ENCODE results near the gene TSHZ2. TPM values are rescaled to one million over a fixed set of nuclear protein-coding genes. Genes with fewer than 3 reads are reported as not detected.
"Not testable (repeated sequence)": the region's sequence is repeated elsewhere in the genome, so short reads cannot be mapped to it uniquely, and the experiment has no call there.

The TSHZ2 gene
- total RNA-seq, 5 donors from 2014 or later (not counting 1 experiment from before 2014, with no cell fraction given), result 20.2 to 42.9 (median 25.8) TPM

DNA sequence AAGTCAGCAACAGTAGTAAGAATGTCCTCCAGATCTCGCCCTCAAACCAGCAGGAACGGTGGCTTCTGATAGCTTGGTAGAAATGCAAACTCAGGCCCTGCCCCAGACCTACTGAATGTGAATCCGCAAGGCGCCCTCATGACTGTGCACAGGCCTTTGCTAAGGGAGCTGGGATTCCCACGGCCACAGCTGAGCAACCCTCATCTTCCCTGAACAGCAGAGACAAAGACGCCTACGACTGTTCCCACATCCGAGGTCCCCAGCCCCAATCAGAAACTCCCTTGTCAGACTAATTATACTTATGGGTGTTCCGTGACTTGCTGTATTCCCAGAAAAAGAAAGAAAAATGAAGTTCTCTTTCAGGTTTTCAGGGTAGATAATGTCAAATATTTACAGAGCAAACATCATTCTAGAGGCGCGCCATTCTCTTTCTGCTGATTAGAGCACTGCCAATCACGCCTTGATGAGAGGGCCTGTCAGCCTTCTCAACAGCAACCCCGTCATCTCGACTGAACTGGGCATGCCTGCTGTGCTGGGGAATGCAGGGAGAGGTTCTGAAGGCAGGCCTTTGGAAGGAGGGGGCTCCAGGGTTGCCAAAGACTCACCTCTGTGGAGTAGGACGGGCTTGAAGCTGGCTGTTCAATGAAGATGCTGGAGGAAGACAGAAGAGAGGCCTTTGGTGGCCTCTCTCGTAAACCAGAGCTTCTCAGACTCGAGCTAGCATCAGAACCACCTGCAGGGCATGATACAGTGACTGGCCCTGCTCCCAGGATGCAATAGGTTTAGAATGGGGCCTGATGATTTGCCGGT lies 541.5 kb downstream of the TSHZ2 start:
- ATAC-seq (replicated peaks in 1 of 4) (no peak), DNase-seq (no peak)
- Histone ChIP-seq H3K9me3 (no peaks in the 10 kb centered on the region), H3K4me1 (ENCODE audit: control insufficient read depth in 1 of 2, extremely low read depth in 1 of 2, insufficient read depth in 2 of 2, low read length in 2 of 2) (no peaks in the 10 kb centered on the region), H3K36me3 (ENCODE audit: control insufficient read depth in 2 of 2, extremely low read depth in 1 of 2, insufficient read depth in 1 of 2, low read length in 1 of 2) (no peaks in the 10 kb centered on the region), H3K4me3 (ENCODE audit: control insufficient read depth in 1 of 2, extremely low read depth in 1 of 2, low read length in 1 of 2) (no peak overlapping the region), H3K27ac (ENCODE audit: low read length) (no peak overlapping the region), H3K27me3 (replicated peaks in 1 of 2; ENCODE audit: control insufficient read depth in 2 of 2, extremely low read depth in 1 of 2, insufficient read depth in 2 of 2, low read length in 1 of 2) (peaks cover 0 to 4% of the 10 kb centered on the region in 2 experiments)
- POLR2A ChIA-PET, result no interaction called here
- Mint-ChIP-seq H3K36me3 (no peaks in the 10 kb centered on the region), H3K9me3 (no peaks in the 10 kb centered on the region), H3K4me1 (no peaks in the 10 kb centered on the region), H3K27ac (no peak overlapping the region), H3K4me3 (no peak overlapping the region), H3K27me3 (no peaks in the 10 kb centered on the region)
- CTCF ChIA-PET, result interaction anchor here (0.6 to 0.7 kb wide), 3 partner anchors 10 to 840 kb away, joined by 4 to 5 read pairs (median 4); no protein-coding TSS in a partner anchor
- WGBS (ENCODE audit: insufficient coverage), result 75% methylated on average over 12 of the region's 18 CpGs

DNA sequence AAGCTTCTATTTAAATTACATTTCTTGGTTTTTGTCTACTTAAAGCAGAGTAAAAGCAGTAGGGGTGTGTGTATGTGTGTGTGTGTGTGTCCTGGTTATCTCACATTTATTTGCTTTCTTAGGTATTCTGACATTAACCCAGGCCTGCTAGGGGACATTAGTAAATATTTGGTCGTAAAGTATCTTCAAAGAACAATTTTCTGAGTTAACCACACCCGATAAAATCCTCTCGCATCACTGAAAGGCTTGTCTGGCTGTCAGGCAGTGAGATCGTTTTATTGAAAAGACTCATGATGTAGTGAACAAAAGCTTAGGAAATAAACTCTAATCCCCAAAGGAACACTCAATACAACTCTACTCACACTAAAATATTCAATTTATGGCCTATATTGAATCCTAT lies 543.6 kb downstream of the TSHZ2 start:
- ATAC-seq (replicated peaks in 1 of 4), result no peak
- no peaks in the 10 kb centered on the region for H3K27me3 Mint-ChIP-seq

DNA sequence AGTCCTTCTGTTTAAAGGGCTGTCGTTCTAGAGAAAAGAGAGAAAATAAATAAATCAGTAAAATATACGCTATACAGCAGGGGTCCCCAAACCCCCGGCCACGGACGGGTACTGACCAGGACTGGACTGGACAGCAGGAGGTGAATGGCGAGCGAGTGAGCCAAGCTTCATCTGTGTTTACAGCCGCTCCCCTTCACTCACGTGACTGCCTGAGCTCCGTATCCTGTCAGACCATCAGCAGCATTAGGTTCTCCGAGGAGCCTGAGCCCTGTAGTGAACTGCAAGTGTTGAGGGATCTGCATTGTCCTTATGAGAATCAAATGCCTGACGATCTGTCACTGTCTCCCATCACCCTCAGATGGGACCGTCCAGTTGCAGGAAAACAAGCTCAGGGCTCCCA lies 545.0 kb downstream of the TSHZ2 start:
- Histone ChIP-seq H3K4me3 (ENCODE audit: control insufficient read depth in 1 of 2, extremely low read depth in 1 of 2, low read length in 1 of 2) (no peak overlapping the region), H3K4me1 (ENCODE audit: control insufficient read depth in 1 of 2, extremely low read depth in 1 of 2, insufficient read depth in 2 of 2, low read length in 2 of 2) (no peaks in the 10 kb centered on the region), H3K9me3 (no peaks in the 10 kb centered on the region), H3K27ac (ENCODE audit: low read length) (no peak overlapping the region), H3K27me3 (replicated peaks in 1 of 2; ENCODE audit: control insufficient read depth in 2 of 2, extremely low read depth in 1 of 2, insufficient read depth in 2 of 2, low read length in 1 of 2) (peaks cover 0 to 7% of the 10 kb centered on the region in 2 experiments), H3K36me3 (ENCODE audit: control insufficient read depth in 2 of 2, extremely low read depth in 1 of 2, insufficient read depth in 1 of 2, low read length in 1 of 2) (no peaks in the 10 kb centered on the region)
- Mint-ChIP-seq H3K4me1 (no peaks in the 10 kb centered on the region), H3K4me3 (no peak overlapping the region), H3K9me3 (no peaks in the 10 kb centered on the region), H3K27me3 (no peaks in the 10 kb centered on the region), H3K36me3 (no peaks in the 10 kb centered on the region), H3K27ac (no peak overlapping the region)
- DNase-seq, result no peak
- ATAC-seq (replicated peaks in 1 of 4), result no peak
- POLR2A ChIA-PET, result no interaction called here
- CTCF ChIA-PET, result no interaction called here
- WGBS (ENCODE audit: insufficient coverage), result 80% methylated on average over 9 of the region's 13 CpGs

More for the DNA sequence above, 543.6 kb downstream of the TSHZ2 start:
- H3K9me3 Mint-ChIP-seq, result no peaks in the 10 kb centered on the region
- Histone ChIP-seq H3K4me1 (ENCODE audit: control insufficient read depth in 1 of 2, extremely low read depth in 1 of 2, insufficient read depth in 2 of 2, low read length in 2 of 2) (no peaks in the 10 kb centered on the region), H3K4me3 (ENCODE audit: control insufficient read depth in 1 of 2, extremely low read depth in 1 of 2, low read length in 1 of 2) (no peak overlapping the region), H3K36me3 (ENCODE audit: control insufficient read depth in 2 of 2, extremely low read depth in 1 of 2, insufficient read depth in 1 of 2, low read length in 1 of 2) (no peaks in the 10 kb centered on the region), H3K9me3 (no peaks in the 10 kb centered on the region), H3K27me3 (replicated peaks in 1 of 2; ENCODE audit: control insufficient read depth in 2 of 2, extremely low read depth in 1 of 2, insufficient read depth in 2 of 2, low read length in 1 of 2) (peaks cover 0 to 4% of the 10 kb centered on the region in 2 experiments), H3K27ac (ENCODE audit: low read length) (no peak overlapping the region)
- WGBS (ENCODE audit: insufficient coverage), result no CpG with 5 or more reads among the region's 4 CpGs
- ChIA-PET POLR2A (no interaction called here), CTCF (no interaction called here)
- no peak for DNase-seq
- H3K4me3 Mint-ChIP-seq, result no peak overlapping the region
- no peaks in the 10 kb centered on the region for H3K4me1 Mint-ChIP-seq
- H3K36me3 Mint-ChIP-seq, result no peaks in the 10 kb centered on the region
- no peak overlapping the region for H3K27ac Mint-ChIP-seq

GRCh38 chr20:53521421-53521820 lies 549.3 kb downstream of the TSHZ2 start:
- POLR2A ChIA-PET; H3K4me3 Mint-ChIP-seq; H3K9me3 Mint-ChIP-seq; H3K27ac ChIP-seq (ENCODE audit: low read length); H3K4me1 ChIP-seq (ENCODE audit: control insufficient read depth in 1 of 2, extremely low read depth in 1 of 2, insufficient read depth in 2 of 2, low read length in 2 of 2); H3K4me3 ChIP-seq (ENCODE audit: control insufficient read depth in 1 of 2, extremely low read depth in 1 of 2, low read length in 1 of 2); H3K36me3 Mint-ChIP-seq; H3K9me3 ChIP-seq; H3K27me3 Mint-ChIP-seq; H3K4me1 Mint-ChIP-seq; ATAC-seq (replicated peaks in 1 of 4); H3K27ac Mint-ChIP-seq; CTCF ChIA-PET; DNase-seq; H3K27me3 ChIP-seq (replicated peaks in 1 of 2; ENCODE audit: control insufficient read depth in 2 of 2, extremely low read depth in 1 of 2, insufficient read depth in 2 of 2, low read length in 1 of 2); H3K36me3 ChIP-seq (ENCODE audit: control insufficient read depth in 2 of 2, extremely low read depth in 1 of 2, insufficient read depth in 1 of 2, low read length in 1 of 2): not testable (repeated sequence)
- WGBS (ENCODE audit: insufficient coverage), result no CpG with 5 or more reads among the region's 5 CpGs

DNA sequence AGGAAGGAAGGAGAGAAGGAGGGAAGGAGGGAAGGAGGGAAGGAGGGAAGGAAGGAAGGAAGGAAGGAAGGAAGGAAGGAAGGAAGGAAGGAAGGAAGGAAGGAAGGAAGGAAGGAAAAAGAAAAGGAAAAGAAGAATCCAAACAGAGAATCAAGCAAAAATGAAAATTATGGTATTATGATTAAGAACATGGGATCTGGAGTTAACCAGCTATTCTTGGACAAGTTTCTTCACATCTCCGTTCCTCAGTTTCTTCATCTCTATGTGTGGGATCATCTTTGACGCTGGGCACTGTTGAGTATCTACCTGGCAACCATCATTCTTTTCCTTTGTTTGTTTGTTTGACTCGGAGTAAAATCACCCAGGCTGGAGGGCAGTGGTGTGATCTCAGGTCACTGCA lies 549.9 kb downstream of the TSHZ2 start:
- DNase-seq (no peak), ATAC-seq (replicated peaks in 1 of 4) (no peak)
- Mint-ChIP-seq H3K4me3 (no peak overlapping the region), H3K9me3 (no peaks in the 10 kb centered on the region), H3K27ac (no peak overlapping the region), H3K27me3 (no peaks in the 10 kb centered on the region), H3K4me1 (no peaks in the 10 kb centered on the region), H3K36me3 (no peaks in the 10 kb centered on the region)
- 100% methylated on average over 1 of the region's 3 CpGs for WGBS (ENCODE audit: insufficient coverage)
- peaks cover 0 to 8% of the 10 kb centered on the region in 2 experiments for H3K27me3 ChIP-seq (replicated peaks in 1 of 2; ENCODE audit: control insufficient read depth in 2 of 2, extremely low read depth in 1 of 2, insufficient read depth in 2 of 2, low read length in 1 of 2)
- ChIA-PET CTCF (interaction anchor here in 1 of 2 donors (0.6 kb wide), 1 partner anchor 1371 kb away, joined by 4 read pairs; no protein-coding TSS in a partner anchor), POLR2A (no interaction called here)
- H3K4me3 ChIP-seq (ENCODE audit: control insufficient read depth in 1 of 2, extremely low read depth in 1 of 2, low read length in 1 of 2), result no peak overlapping the region
- no peaks in the 10 kb centered on the region for H3K4me1 ChIP-seq (ENCODE audit: control insufficient read depth in 1 of 2, extremely low read depth in 1 of 2, insufficient read depth in 2 of 2, low read length in 2 of 2)
- H3K36me3 ChIP-seq (ENCODE audit: control insufficient read depth in 2 of 2, extremely low read depth in 1 of 2, insufficient read depth in 1 of 2, low read length in 1 of 2), result no peaks in the 10 kb centered on the region
- H3K27ac ChIP-seq (ENCODE audit: low read length), result no peak overlapping the region
- H3K9me3 ChIP-seq, result no peaks in the 10 kb centered on the region

DNA sequence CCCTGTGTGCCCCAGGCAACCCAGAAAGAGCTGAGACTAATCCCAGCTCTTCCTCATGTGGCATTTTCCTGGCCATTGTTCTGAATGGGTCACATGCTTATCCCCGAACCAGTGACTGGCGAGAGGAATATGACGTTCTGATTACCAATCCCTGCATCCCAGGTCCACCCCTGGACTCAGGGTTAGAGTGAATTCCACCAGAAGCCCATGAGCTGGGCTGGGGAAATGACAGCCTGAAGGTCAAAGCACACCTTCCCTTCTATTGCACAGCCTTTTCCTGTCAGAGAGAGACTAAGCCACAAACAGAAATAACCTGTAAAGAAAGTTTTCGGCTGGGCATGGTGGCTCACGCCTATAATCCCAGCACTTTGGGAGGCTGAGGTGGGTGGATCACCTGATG lies 550.5 kb downstream of the TSHZ2 start:
- Mint-ChIP-seq H3K27ac (no peak overlapping the region), H3K27me3 (no peaks in the 10 kb centered on the region), H3K4me3 (no peak overlapping the region), H3K9me3 (no peaks in the 10 kb centered on the region), H3K36me3 (no peaks in the 10 kb centered on the region), H3K4me1 (no peaks in the 10 kb centered on the region)
- H3K36me3 ChIP-seq (ENCODE audit: control insufficient read depth in 2 of 2, extremely low read depth in 1 of 2, insufficient read depth in 1 of 2, low read length in 1 of 2), result no peaks in the 10 kb centered on the region
- no peaks in the 10 kb centered on the region for H3K4me1 ChIP-seq (ENCODE audit: control insufficient read depth in 1 of 2, extremely low read depth in 1 of 2, insufficient read depth in 2 of 2, low read length in 2 of 2)
- H3K9me3 ChIP-seq, result no peaks in the 10 kb centered on the region
- no peak for ATAC-seq (replicated peaks in 1 of 4)
- WGBS (ENCODE audit: insufficient coverage), result 76% methylated on average over 3 of the region's 5 CpGs
- DNase-seq, result no peak
- ChIA-PET CTCF (interaction anchor here in 1 of 2 donors (0.5 to 0.6 kb wide), 2 partner anchors 24 to 1372 kb away, joined by 3 to 4 read pairs; no protein-coding TSS in a partner anchor), POLR2A (no interaction called here)
- no peak overlapping the region for H3K27ac ChIP-seq (ENCODE audit: low read length)
- peaks cover 0 to 5% of the 10 kb centered on the region in 2 experiments for H3K27me3 ChIP-seq (replicated peaks in 1 of 2; ENCODE audit: control insufficient read depth in 2 of 2, extremely low read depth in 1 of 2, insufficient read depth in 2 of 2, low read length in 1 of 2)
- H3K4me3 ChIP-seq (ENCODE audit: control insufficient read depth in 1 of 2, extremely low read depth in 1 of 2, low read length in 1 of 2), result no peak overlapping the region

All from T-cell (primary cell).